Activated CD4-positive, alpha-beta T cell treated with anti-CD3 and anti-CD28 coated beads, Interleukin-2, amount 50 U/mL, for 48 hours (primary cell): ENCODE measurements around the gene DUSP22.

Experiments
- DNase-seq, 2 experiments: peaks; one replicate each; pipeline ENCODE4 v3.0.0-alpha.2; 2020

DUSP22 gene

DNA sequence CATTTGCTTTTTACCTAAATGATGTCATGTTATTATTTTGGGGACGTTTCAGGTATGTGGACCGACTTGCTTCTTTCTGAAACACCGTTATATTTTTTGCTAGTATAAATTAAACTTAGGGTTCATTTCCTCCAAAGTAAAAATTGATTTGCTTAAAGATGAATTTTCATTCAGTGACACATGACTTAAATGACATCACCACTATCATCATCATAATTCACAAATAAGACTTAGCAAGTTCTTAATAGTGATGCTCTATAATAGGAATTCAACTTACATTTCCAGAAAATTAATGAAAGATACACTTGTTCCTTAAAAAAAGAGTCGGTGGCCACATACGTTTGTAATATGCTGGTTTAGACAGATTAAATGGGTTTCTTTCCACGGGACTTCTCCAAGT, 108.5 kb downstream of the DUSP22 start:
- no peak for DNase-seq
